ENCODE measurements around the gene NECTIN3. TPM values are rescaled to one million over a fixed set of nuclear protein-coding genes. Genes with fewer than 3 reads are reported as not detected.

Gene NECTIN3
- total RNA-seq, 2 experiments from 2014 or later, result 0.22 TPM; not detected in 1

GRCh38 chr3:111210866-111211564, 139.4 kb downstream of the NECTIN3 start:
- CTCF ChIA-PET (ENCODE audit: unreplicated experiment), result no interaction called here
- TF ChIP-seq, protein P1, sequence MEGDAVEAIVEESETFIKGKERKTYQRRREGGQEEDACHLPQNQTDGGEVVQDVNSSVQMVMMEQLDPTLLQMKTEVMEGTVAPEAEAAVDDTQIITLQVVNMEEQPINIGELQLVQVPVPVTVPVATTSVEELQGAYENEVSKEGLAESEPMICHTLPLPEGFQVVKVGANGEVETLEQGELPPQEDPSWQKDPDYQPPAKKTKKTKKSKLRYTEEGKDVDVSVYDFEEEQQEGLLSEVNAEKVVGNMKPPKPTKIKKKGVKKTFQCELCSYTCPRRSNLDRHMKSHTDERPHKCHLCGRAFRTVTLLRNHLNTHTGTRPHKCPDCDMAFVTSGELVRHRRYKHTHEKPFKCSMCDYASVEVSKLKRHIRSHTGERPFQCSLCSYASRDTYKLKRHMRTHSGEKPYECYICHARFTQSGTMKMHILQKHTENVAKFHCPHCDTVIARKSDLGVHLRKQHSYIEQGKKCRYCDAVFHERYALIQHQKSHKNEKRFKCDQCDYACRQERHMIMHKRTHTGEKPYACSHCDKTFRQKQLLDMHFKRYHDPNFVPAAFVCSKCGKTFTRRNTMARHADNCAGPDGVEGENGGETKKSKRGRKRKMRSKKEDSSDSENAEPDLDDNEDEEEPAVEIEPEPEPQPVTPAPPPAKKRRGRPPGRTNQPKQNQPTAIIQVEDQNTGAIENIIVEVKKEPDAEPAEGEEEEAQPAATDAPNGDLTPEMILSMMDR (conservative IDR thresholded peaks at IDR 0.05; ENCODE audit: low read length), result no peak
- BruUV-seq (replicated peaks), result no TSS peak

DNA sequence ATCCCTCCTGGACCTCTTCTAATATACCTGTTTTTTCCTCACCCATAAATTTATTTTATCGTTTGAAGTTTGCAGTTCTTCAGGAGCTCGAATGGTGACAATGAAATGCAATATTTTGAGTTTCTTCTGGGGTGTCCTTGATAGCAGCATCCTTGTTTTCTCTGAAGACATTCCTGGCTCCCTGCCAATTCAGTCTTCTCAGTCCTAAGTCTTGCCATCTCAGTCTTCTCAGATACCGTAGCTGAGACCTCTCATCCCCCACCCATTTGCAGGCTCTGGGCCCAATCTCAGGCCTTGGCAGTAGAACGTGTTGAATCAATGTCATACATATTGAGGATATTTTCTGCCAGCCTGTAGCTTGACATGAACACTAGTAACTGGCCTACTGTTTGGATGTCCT, 140.9 kb downstream of the NECTIN3 start:
- no TSS peak for BruUV-seq (replicated peaks)
- Histone ChIP-seq H3K27ac (ENCODE audit: low read depth, low read length, poor library complexity, severe bottlenecking) (no peak overlapping the region), H3K36me3 (ENCODE audit: insufficient read depth, low read length) (no peaks in the 10 kb centered on the region), H3K4me1 (ENCODE audit: insufficient read depth, low read length, poor library complexity, severe bottlenecking) (no peaks in the 10 kb centered on the region), H3K4me3 (ENCODE audit: low read depth, low read length, poor library complexity, severe bottlenecking) (no peak overlapping the region), H3K9me2 (ENCODE audit: insufficient read depth, low read length) (no peaks in the 10 kb centered on the region), H3K79me2 (ENCODE audit: insufficient read depth, low read depth, low read length) (no peaks in the 10 kb centered on the region), H3K4me2 (ENCODE audit: low read length) (no peak overlapping the region), H2AFZ (ENCODE audit: low read length) (no peak overlapping the region), H4K20me1 (ENCODE audit: insufficient read depth, low read length) (no peaks in the 10 kb centered on the region), H3K9me3 (ENCODE audit: low read length) (no peaks in the 10 kb centered on the region)
- intact Hi-C loops (cut with micrococcal nuclease; ENCODE audit: unreplicated experiment), result no loop called here
- ChIA-PET POLR2A (no interaction called here), CTCF (ENCODE audit: unreplicated experiment) (no interaction called here)
- DNase-seq (ENCODE audit: low spot score), result no peak
- TF ChIP-seq, protein P1 (conservative IDR thresholded peaks at IDR 0.05; ENCODE audit: low read length), result no peak
- no peak for TF ChIP-seq EZH2phosphoT487 (IDR thresholded peaks at IDR 0.05; ENCODE audit: borderline replicate concordance, low read depth, low read length)

More at GRCh38 chr3:111210866-111211564, 139.4 kb downstream of the NECTIN3 start:
- Histone ChIP-seq H2AFZ (ENCODE audit: low read length) (no peak overlapping the region), H3K4me3 (ENCODE audit: low read depth, low read length, poor library complexity, severe bottlenecking) (no peak overlapping the region), H3K4me1 (ENCODE audit: insufficient read depth, low read length, poor library complexity, severe bottlenecking) (no peaks in the 10 kb centered on the region), H3K4me2 (ENCODE audit: low read length) (no peak overlapping the region), H3K79me2 (ENCODE audit: insufficient read depth, low read depth, low read length) (no peaks in the 10 kb centered on the region), H3K27ac (ENCODE audit: low read depth, low read length, poor library complexity, severe bottlenecking) (no peak overlapping the region), H4K20me1 (ENCODE audit: insufficient read depth, low read length) (no peaks in the 10 kb centered on the region), H3K36me3 (ENCODE audit: insufficient read depth, low read length) (no peaks in the 10 kb centered on the region), H3K9me2 (ENCODE audit: insufficient read depth, low read length) (no peaks in the 10 kb centered on the region), H3K9me3 (ENCODE audit: low read length) (no peaks in the 10 kb centered on the region)
- intact Hi-C loops (cut with micrococcal nuclease; ENCODE audit: unreplicated experiment), result no loop called here
- POLR2A ChIA-PET, result interaction anchor here (1.0 kb wide), 1 partner anchor 9 kb away, joined by 3 read pairs; no protein-coding TSS in a partner anchor
- no peak for DNase-seq (ENCODE audit: low spot score)

GRCh38 chr3:111215481-111215880, 143.9 kb downstream of the NECTIN3 start:
- no peaks in the 10 kb centered on the region for H3K4me1 ChIP-seq (ENCODE audit: insufficient read depth, low read length, poor library complexity, severe bottlenecking)
- POLR2A ChIA-PET, result no interaction called here
- CTCF ChIA-PET (ENCODE audit: unreplicated experiment), result no interaction called here
- no peak overlapping the region for H3K4me3 ChIP-seq (ENCODE audit: low read depth, low read length, poor library complexity, severe bottlenecking)
- no peak for TF ChIP-seq EZH2phosphoT487 (IDR thresholded peaks at IDR 0.05; ENCODE audit: borderline replicate concordance, low read depth, low read length)
- TF ChIP-seq, protein P1 (conservative IDR thresholded peaks at IDR 0.05; ENCODE audit: low read length), result no peak
- no TSS peak for BruUV-seq (replicated peaks)
- no peak overlapping the region for H3K4me2 ChIP-seq (ENCODE audit: low read length)
- DNase-seq (ENCODE audit: low spot score), result no peak
- no peak overlapping the region for H3K27ac ChIP-seq (ENCODE audit: low read depth, low read length, poor library complexity, severe bottlenecking)
- H3K36me3 ChIP-seq (ENCODE audit: insufficient read depth, low read length), result no peaks in the 10 kb centered on the region
- H3K9me3 ChIP-seq (ENCODE audit: low read length), result no peaks in the 10 kb centered on the region
- no peak overlapping the region for H2AFZ ChIP-seq (ENCODE audit: low read length)
- H3K9me2 ChIP-seq (ENCODE audit: insufficient read depth, low read length), result no peaks in the 10 kb centered on the region
- no peaks in the 10 kb centered on the region for H4K20me1 ChIP-seq (ENCODE audit: insufficient read depth, low read length)
- intact Hi-C loops (cut with micrococcal nuclease; ENCODE audit: unreplicated experiment), result no loop called here
- no peaks in the 10 kb centered on the region for H3K79me2 ChIP-seq (ENCODE audit: insufficient read depth, low read depth, low read length)
